GM18517 (cell line): ENCODE measurements around the gene KCNQ1OT1.

Experiments used
- ATAC-seq: cut with Tn5 transposase; IDR thresholded peaks from one replicate; pipeline ENCODE4 v1.9.1; 2021; ENCODE audit warnings: mild to moderate bottlenecking, moderate library complexity; ENCODE audit not compliant: unreplicated experiment

KCNQ1OT1 gene

GRCh38 chr11:2688381-2689231 is 11.2 kb downstream of the KCNQ1OT1 start:
- ATAC-seq, result no peak

DNA sequence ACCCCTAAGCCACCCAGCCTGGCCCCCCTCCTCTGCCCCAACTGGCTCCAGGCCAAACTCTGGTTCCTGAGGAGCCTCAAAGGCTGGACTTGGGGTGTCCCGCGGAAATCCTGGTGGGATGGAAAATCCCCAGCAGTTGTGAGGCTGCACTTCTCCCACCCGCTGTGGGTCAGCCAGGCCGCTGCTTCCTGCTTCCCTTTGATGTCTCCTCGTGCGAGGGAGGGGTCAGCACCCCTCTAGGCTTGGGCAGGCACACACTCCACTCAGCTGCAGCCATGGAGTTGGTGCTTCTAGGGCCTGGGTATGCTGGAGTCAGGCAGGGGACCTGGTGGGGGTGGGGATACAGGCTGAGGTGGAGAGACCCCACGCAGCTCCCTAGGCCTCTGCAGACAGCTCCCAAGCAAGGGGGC is 12.0 kb downstream of the KCNQ1OT1 start:
- no peak for ATAC-seq

DNA sequence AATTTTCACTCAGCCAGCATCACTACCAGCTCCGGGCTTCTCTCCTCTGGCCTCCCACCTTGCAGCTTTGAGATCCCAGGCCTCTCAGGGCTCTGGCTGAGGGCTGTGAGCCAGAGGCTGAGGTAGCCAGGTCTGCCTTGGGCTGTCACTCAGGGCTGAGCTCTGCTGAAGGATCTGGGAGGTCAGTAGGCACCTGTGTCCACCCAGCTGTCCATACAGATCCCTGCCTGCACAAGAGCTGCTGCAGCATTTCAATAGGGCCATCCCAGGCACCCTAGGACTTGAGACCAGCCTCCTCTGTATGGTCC is 12.6 kb downstream of the KCNQ1OT1 start:
- no peak for ATAC-seq

DNA sequence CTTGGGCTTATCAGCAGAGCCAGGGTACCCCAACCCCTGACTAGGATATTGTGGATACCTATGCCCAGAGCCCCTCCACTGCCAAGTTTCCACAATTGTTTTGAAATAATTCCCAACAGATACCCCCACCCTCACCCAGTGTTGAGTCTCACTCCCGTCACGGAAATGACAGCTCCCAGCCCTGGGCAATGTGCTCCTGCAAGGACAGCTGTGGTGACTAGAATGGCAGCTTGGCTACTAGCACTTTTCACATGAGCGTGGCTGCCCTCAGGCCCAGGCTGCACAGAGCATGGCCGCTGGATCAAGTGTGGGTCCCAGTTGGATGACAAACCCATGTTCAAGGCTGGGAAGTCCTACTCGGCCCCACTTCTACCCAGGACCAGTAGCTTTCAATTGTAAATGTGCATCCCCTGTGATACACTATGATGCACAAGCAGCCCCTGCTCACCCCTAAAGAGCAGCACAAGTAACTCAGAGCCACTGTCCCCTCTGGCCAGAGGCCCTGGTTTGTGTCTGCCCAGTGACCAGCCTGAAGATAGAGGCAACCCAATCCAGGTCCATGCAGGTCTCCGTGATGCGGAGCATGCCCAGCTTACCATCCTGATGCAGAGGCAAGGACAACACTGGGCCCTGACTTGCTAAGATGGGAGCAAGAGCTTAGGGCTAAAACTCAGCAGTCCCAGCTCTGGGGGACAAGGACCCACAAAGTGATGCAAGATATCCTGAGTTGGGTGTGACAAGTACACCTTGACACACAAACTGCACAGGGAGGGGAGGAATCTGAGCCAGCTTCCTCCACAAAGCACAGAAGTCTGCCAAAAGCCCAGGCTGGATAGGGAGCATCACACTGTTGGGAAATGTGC is 13.2 kb downstream of the KCNQ1OT1 start:
- ATAC-seq, result no peak

DNA sequence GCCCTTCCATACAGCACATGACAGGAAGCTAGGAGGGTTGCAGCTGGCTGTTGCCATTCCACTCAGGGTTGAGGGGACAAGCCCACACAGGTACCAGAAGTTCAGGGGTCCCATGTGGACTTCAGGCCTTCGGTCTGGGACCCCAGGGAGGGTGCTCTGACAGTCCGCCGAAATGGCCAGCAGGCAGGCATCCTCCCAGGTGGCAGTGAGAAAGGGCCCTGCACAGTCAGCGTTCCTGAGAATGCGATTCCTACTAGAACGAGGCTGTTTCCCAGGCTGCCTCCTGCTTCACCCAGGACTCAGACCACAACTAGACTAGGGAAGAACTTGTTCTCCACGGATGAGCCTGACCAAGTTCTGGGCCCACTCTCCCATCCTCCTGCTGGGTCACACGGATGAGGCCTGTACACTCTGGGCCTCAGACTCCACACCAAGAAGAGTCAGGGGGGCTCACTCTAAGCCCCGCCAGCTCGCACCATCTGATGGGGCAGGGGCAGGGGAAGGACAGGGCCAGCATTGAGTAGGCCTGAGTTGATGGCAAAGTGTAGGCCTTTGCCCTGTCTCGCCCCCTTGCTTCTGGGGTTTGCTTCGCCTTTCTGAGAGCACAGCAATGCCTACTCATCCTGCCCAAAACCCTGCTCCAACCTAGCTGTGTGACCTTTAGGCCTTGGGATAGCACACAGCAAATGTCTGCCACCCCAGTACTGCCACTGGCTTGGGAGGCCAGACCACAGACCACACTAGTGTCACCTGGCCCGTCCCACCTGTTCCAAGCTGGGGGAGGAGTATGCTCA is 14.0 kb downstream of the KCNQ1OT1 start:
- ATAC-seq, result no peak

DNA sequence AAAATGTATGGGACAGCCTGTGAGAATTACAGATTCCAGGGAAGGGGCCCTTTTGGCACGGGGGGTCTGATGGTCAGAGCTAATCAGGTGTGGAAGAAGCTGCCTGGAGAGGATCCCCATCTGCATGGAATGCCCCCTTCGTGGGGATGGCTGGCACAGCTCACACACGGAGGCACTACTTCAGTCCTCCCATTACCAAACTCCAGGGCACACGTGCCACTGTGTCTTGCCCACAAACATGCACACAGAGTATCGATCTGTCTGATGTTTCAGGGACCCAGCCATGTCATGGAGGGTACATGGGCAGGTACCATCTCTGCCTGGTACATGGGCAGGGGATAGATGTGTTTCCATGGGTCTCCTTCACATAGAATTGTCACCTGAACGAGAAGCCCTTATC is 14.7 kb downstream of the KCNQ1OT1 start:
- no peak for ATAC-seq

GRCh38 chr11:2684581-2684980 is 15.2 kb downstream of the KCNQ1OT1 start:
- ATAC-seq, result no peak

DNA sequence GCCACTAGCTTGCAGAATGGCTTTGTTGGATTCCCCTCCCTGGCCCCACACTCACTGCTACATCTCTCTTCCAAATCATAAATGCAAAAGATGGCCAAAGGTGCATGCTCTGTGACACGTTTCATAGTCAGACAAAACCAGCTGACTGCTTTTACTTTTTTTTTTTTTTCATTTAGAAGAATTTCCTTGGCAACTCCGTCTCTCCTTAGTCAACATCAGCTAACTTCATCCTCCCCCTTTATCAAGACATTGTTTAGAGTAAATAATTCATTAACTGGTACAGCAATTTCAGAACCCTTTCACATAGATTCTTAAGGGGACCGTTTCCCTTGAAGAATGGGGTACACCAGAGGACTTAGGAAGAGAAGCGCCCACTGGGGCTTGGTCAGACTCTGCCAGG is 16.0 kb downstream of the KCNQ1OT1 start:
- ATAC-seq, result no peak

GRCh38 chr11:2681408-2682145 is 18.2 kb downstream of the KCNQ1OT1 start:
- no peak for ATAC-seq

GRCh38 chr11:2679011-2679676 is 20.6 kb downstream of the KCNQ1OT1 start:
- no peak for ATAC-seq

GRCh38 chr11:2678396-2678795 is 21.4 kb downstream of the KCNQ1OT1 start:
- no peak for ATAC-seq

- no peak for ATAC-seq
Observed at GRCh38 chr11:2677127-2677526, 22.7 kb downstream of the KCNQ1OT1 start.

DNA sequence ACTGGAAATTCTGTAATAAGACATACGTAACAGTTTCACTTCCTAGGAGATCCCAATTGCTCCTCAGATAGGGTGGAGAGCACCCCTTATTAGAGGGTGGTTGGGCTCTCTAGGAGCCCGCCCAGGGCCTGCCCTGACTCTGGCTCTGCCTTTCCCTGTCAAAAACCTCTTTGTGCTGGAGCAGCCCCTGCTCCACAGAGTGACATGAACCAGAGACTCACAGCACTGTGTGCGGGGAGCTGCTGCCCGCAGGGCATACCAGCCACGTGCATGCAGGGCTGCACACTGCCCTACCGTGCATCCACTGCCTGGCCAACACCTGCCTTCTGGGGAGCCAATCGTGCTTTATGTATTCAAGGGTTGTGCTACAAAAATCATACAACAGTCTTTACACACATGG is 24.3 kb downstream of the KCNQ1OT1 start:
- ATAC-seq, result no peak

DNA sequence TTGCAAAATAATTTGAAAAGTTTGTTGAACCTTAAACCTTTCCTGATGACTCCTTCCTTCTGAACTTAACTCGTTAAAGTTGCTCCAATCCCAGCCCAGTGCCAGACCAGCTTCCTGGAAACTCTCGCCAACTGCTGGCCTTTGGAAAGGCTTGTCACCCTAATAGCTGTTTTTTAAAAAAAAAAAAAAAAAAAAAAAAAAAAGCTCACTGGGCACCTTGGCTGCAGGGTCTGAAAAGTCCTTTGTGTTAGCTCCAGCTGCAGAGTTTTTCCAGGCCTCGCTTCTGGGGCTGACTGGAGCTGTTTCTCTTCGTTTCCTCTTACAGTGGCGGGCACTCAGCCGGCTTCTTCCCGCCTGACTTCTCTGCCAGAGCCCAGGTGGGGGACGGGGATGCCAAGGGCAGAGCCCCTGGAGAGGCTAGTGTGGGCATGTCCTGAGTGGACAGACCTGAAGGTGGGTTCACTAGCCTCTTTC is 25.1 kb downstream of the KCNQ1OT1 start:
- no peak for ATAC-seq

- no peak for ATAC-seq
Observed at GRCh38 chr11:2673871-2674471, 25.8 kb downstream of the KCNQ1OT1 start.

- ATAC-seq, result no peak
Observed at GRCh38 chr11:2673250-2673610, 26.6 kb downstream of the KCNQ1OT1 start.

DNA sequence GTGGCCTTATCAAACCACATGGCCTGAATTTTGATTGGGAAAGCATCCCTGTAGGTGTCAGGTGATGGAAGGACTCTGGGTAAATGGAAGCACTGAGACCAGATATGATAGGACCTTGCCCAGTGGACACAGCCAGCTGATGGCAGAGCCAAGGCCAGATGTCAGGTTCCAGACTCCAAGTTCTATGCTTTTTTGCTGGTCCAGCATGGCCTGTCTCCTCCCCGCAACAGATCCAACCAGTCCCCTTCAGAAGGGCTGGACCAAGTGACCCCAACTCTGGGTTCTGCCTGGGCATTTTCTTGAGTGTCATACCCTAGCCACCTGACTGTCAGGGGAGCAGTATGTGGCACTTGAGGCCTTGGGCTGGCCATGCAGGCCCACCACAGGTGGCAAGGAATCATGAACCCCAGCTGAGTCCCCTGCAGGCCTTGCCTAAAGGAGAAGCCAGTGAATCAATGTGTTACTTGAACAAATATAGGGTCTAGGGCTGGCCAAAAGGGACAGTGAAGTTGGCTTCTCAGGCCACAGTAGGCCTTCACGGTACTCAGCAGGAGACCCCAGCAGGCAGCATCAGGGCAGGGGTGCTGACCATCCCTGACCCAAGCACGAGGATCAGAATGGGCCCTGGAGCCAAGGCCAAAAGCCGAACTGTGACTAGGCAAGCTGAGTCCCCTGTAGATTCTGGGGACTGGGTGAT is 27.1 kb downstream of the KCNQ1OT1 start:
- ATAC-seq, result no peak

DNA sequence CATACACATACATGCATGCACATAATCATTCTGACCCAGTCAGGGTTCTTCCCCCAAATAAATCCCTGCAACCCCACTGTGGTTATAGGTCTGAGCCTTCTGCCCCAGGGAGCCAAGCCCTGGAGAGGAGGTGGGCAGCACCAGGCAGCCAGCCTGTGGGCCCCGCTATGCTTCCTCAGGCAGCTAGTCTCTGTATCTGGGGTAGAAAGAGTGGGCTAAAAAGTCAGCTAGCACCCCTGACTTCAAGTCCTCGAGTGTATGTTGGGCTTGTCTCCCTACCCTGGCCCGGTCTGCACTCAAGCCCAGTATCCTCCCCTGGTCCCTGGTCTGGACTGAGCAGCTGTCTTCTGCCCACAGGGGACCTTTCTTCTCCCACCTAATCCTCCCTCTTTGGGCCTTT is 28.0 kb downstream of the KCNQ1OT1 start:
- ATAC-seq, result no peak

DNA sequence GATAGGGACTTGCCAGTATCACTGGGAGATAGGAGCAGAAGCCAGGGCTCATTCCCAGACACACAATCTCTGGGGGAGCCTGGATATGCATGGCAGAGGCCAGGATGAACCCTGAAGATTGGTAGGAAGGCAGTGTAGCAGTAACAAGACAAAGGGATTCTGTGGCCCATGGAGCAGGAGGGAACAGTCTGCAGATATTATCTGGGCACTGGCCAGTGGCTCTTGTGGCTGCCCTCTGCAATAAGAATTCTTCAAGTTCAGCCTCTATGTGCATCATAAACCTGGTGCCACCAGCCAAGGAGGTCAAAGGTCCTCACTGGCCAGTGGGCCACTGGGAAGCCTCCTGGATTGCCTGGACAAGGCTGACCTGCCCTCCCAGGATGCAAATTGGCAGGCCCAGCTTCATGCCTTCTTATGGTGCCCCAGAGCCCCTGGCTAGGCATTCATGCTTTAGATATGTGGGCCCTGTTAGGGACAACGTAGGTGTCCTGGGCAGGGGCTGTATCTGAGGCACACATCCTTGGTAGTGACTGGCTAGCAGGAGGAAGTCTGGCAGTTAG is 29.2 kb downstream of the KCNQ1OT1 start:
- ATAC-seq, result no peak
